Activated gamma-delta T cell treated with Interleukin-2 at 50 U/mL for 16 hours (primary cell): ENCODE measurements around the gene EMX2.
"Not testable (repeated sequence)": the region's sequence is repeated elsewhere in the genome, so short reads cannot be mapped to it uniquely, and the experiment has no call there.

Experiments
- DNase-seq: peaks from one replicate; pipeline ENCODE4 v3.0.0-alpha.2; 2020

EMX2 gene

GRCh38 chr10:117562896-117563737 lies 20.6 kb downstream of the EMX2 start:
- no peak for DNase-seq

- DNase-seq, result no peak
These were observed 21.2 kb downstream of the EMX2 start for GRCh38 chr10:117563780-117564179.

- DNase-seq, result no peak
These were observed 22.5 kb downstream of the EMX2 start for GRCh38 chr10:117565068-117565467.

GRCh38 chr10:117568334-117568733 lies 25.8 kb downstream of the EMX2 start:
- DNase-seq, result no peak

GRCh38 chr10:117569610-117570390 lies 27.3 kb downstream of the EMX2 start:
- DNase-seq, result no peak

- DNase-seq, result no peak
These were observed 28.3 kb downstream of the EMX2 start for GRCh38 chr10:117570880-117571279.

GRCh38 chr10:117574498-117575146 lies 32.1 kb downstream of the EMX2 start:
- DNase-seq, result no peak

- DNase-seq, result no peak
These were observed 35.9 kb downstream of the EMX2 start for GRCh38 chr10:117578490-117578889.

- DNase-seq, result no peak
These were observed 36.5 kb downstream of the EMX2 start for GRCh38 chr10:117578999-117579590.

- no peak for DNase-seq
These were observed 39.4 kb downstream of the EMX2 start for GRCh38 chr10:117581961-117582360.

GRCh38 chr10:117584831-117585230 lies 42.3 kb downstream of the EMX2 start:
- DNase-seq, result not testable (repeated sequence)

- DNase-seq, result no peak
These were observed 44.5 kb downstream of the EMX2 start for GRCh38 chr10:117587036-117587435.

- no peak for DNase-seq
These were observed 47.7 kb downstream of the EMX2 start for GRCh38 chr10:117590101-117590875.

- DNase-seq, result no peak
These were observed 48.5 kb downstream of the EMX2 start for GRCh38 chr10:117591043-117591442.

GRCh38 chr10:117594722-117595121 lies 52.2 kb downstream of the EMX2 start:
- no peak for DNase-seq

- DNase-seq, result no peak
These were observed 54.2 kb downstream of the EMX2 start for GRCh38 chr10:117596706-117597105.

- DNase-seq, result no peak
These were observed 54.7 kb downstream of the EMX2 start for GRCh38 chr10:117597216-117597615.
